Neural cell (in vitro differentiated cells): ENCODE measurements around the gene SND1.

Source experiments
- EP300 ChIP-seq: fragments of 450-650 bp; conservative IDR thresholded peaks from 2 replicates; pipeline ENCODE4 v1.6.1; 2014; ENCODE audit warnings: antibody characterized with exemption, mild to moderate bottlenecking, moderate library complexity; ENCODE audit not compliant: poor library complexity, severe bottlenecking
- EZH2 ChIP-seq: fragments of 200-600, 300-800 bp; shearing (Covaris generic), sonication (generic); IDR thresholded peaks from 2 replicates; pipeline ENCODE4 v1.6.1; 2014; ENCODE audit warnings: antibody characterized with exemption, low read length, borderline replicate concordance, mild to moderate bottlenecking; ENCODE audit not compliant: insufficient read depth, poor library complexity, severe bottlenecking
- POLR2AphosphoS5 ChIP-seq: IDR thresholded peaks from 2 replicates; pipeline ENCODE4 v1.6.1; 2012
- RAD21 ChIP-seq: fragments of 450-650 bp; conservative IDR thresholded peaks from 2 replicates; pipeline ENCODE4 v1.6.1; 2014; ENCODE audit warnings: antibody characterized with exemption, mild to moderate bottlenecking, moderate library complexity
- TAF1 ChIP-seq: IDR thresholded peaks from 2 replicates; pipeline ENCODE4 v1.6.1; 2012; ENCODE audit warnings: low read depth
- TF ChIP-seq, protein P1 (sequence below): fragments of 450-650 bp; IDR thresholded peaks from 2 replicates; pipeline ENCODE4 v1.5.1; 2014; ENCODE audit warnings: antibody characterized with exemption, mild to moderate bottlenecking, moderate library complexity; ENCODE audit not compliant: poor library complexity, severe bottlenecking
- TF ChIP-seq, protein P2 (sequence below): IDR thresholded peaks from 2 replicates; pipeline ENCODE4 v1.6.1; 2012; ENCODE audit warnings: borderline replicate concordance

DNA sequence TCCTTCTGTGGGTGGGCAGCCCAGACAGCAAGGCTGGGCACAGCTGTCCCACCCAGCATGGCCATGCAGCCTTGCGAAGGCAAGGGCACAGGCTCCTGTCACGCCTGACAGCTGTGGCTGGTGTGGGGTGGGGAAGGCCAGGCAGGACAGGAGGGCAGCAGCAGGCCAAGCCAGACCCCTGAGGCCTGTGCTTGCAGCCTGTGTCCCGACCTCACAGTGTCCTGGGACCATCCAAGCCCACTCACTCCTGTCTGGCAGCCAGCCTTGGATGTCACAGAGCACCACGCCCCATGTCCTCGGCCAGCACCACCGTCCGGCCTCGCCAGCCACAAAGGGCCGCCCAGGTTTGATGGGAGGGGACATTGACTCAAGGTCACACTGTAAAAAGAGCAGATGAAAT is 464.7 kb downstream of the SND1 start:
- TF ChIP-seq, protein P1, sequence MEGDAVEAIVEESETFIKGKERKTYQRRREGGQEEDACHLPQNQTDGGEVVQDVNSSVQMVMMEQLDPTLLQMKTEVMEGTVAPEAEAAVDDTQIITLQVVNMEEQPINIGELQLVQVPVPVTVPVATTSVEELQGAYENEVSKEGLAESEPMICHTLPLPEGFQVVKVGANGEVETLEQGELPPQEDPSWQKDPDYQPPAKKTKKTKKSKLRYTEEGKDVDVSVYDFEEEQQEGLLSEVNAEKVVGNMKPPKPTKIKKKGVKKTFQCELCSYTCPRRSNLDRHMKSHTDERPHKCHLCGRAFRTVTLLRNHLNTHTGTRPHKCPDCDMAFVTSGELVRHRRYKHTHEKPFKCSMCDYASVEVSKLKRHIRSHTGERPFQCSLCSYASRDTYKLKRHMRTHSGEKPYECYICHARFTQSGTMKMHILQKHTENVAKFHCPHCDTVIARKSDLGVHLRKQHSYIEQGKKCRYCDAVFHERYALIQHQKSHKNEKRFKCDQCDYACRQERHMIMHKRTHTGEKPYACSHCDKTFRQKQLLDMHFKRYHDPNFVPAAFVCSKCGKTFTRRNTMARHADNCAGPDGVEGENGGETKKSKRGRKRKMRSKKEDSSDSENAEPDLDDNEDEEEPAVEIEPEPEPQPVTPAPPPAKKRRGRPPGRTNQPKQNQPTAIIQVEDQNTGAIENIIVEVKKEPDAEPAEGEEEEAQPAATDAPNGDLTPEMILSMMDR = no peak
- TF ChIP-seq, protein P2, sequence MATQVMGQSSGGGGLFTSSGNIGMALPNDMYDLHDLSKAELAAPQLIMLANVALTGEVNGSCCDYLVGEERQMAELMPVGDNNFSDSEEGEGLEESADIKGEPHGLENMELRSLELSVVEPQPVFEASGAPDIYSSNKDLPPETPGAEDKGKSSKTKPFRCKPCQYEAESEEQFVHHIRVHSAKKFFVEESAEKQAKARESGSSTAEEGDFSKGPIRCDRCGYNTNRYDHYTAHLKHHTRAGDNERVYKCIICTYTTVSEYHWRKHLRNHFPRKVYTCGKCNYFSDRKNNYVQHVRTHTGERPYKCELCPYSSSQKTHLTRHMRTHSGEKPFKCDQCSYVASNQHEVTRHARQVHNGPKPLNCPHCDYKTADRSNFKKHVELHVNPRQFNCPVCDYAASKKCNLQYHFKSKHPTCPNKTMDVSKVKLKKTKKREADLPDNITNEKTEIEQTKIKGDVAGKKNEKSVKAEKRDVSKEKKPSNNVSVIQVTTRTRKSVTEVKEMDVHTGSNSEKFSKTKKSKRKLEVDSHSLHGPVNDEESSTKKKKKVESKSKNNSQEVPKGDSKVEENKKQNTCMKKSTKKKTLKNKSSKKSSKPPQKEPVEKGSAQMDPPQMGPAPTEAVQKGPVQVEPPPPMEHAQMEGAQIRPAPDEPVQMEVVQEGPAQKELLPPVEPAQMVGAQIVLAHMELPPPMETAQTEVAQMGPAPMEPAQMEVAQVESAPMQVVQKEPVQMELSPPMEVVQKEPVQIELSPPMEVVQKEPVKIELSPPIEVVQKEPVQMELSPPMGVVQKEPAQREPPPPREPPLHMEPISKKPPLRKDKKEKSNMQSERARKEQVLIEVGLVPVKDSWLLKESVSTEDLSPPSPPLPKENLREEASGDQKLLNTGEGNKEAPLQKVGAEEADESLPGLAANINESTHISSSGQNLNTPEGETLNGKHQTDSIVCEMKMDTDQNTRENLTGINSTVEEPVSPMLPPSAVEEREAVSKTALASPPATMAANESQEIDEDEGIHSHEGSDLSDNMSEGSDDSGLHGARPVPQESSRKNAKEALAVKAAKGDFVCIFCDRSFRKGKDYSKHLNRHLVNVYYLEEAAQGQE = no peak
- TF ChIP-seq EP300 (no peak), RAD21 (no peak), TAF1 (no peak), POLR2AphosphoS5 (no peak), EZH2 (no peak)
